Activated naive CD4-positive, alpha-beta T cell treated with anti-CD3 and anti-CD28 coated beads, Interleukin-2, amount 50 U/mL, for 24 hours (primary cell): ENCODE measurements around the gene ZMYND19.
"Not testable (repeated sequence)": the region's sequence is repeated elsewhere in the genome, so short reads cannot be mapped to it uniquely, and the experiment has no call there.

Experiments used
- H3K27ac Mint-ChIP-seq: one replicate; pipeline ENCODE4 v1.8.0; 2021; ENCODE audit warnings: mild to moderate bottlenecking, mixed read lengths
- H3K27me3 Mint-ChIP-seq: one replicate; pipeline ENCODE4 v1.8.0; 2021; ENCODE audit warnings: mixed read lengths
- H3K36me3 Mint-ChIP-seq: one replicate; pipeline ENCODE4 v1.8.0; 2021; ENCODE audit warnings: mixed read lengths
- H3K4me1 Mint-ChIP-seq: one replicate; pipeline ENCODE4 v1.8.0; 2021; ENCODE audit warnings: mixed read lengths
- H3K4me3 Mint-ChIP-seq: one replicate; pipeline ENCODE4 v1.8.0; 2021; ENCODE audit warnings: mild to moderate bottlenecking, mixed read lengths
- H3K9me3 Mint-ChIP-seq: one replicate; pipeline ENCODE4 v1.8.0; 2021; ENCODE audit warnings: mixed read lengths

The ZMYND19 gene

DNA sequence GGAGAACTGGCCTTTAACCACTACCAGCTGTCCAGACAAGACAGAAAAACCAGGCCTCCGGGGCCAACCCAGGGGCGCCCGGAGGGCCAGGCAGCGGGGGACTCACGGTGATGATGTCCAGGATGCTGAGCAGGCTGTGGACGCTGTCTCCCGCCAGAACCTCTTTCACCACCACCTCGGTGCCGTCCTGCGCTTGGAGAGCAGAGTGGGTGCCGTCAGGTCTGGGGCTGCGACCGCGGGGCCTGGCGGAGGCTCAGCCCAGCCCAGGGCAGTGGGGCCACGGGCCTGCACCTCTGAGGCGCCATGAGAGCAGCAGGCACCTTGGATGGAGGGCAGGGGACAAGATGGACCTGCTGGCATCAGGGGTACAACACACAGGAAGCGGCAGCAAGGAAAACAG is 49.8 kb downstream of the ZMYND19 start:
- H3K36me3 Mint-ChIP-seq: no peaks in the 10 kb centered on the region
- H3K9me3 Mint-ChIP-seq: no peaks in the 10 kb centered on the region
- H3K27ac Mint-ChIP-seq: no peak overlapping the region
- peaks cover 23% of the 10 kb centered on the region for H3K4me1 Mint-ChIP-seq
- no peaks in the 10 kb centered on the region for H3K27me3 Mint-ChIP-seq
- no peak overlapping the region for H3K4me3 Mint-ChIP-seq

DNA sequence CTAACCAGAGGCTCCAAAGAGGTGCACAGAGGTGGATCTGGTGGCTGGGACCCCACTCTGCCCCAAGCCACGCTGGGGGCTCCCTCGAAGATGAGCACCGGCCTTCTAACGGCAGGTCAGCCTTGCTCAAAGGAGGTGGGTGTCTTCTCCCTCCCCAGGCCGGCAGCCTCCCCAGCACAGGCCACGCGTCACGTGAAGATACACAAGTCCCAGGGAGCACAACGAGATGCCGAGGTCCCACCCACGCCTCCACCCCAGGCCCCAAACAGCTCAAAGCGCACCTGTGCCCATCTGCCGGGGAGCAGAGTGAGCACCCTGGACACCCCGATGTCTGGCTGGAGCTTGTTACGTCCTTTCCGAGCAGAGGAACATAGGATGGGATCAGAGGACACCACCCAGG is 52.3 kb downstream of the ZMYND19 start:
- Mint-ChIP-seq H3K36me3 (no peaks in the 10 kb centered on the region), H3K4me3 (no peak overlapping the region), H3K9me3 (no peaks in the 10 kb centered on the region), H3K27ac (no peak overlapping the region), H3K4me1 (peaks cover 29% of the 10 kb centered on the region), H3K27me3 (no peaks in the 10 kb centered on the region)

DNA sequence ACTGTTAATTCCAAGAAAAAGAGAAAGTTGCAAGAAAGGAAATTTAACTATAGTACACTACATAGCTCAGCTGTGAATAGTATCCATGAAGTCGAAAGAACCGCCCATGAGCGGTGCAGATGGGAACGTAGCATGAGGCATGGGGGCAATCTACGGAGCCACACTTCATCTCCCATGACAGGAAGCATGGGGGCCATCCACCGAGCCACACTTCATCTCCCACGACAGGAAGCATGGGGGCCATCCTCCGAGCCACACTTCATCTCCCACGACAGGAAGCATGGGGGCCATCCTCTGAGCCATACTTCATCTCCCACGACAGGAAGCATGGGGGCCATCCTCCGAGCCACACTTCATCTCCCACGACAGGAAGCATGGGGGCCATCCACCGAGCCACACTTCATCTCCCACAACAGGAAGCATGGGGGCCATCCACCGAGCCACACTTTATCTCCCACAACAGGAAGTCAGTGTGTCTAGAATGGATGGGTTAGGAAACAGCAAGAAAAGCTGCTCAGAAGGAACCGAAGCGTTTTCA is 53.6 kb downstream of the ZMYND19 start:
- Mint-ChIP-seq H3K4me1 (peaks cover 29% of the 10 kb centered on the region), H3K27ac (peak overlapping the region; percentile 79)
- H3K36me3 Mint-ChIP-seq, H3K4me3 Mint-ChIP-seq, H3K27me3 Mint-ChIP-seq, H3K9me3 Mint-ChIP-seq: not testable (repeated sequence)

DNA sequence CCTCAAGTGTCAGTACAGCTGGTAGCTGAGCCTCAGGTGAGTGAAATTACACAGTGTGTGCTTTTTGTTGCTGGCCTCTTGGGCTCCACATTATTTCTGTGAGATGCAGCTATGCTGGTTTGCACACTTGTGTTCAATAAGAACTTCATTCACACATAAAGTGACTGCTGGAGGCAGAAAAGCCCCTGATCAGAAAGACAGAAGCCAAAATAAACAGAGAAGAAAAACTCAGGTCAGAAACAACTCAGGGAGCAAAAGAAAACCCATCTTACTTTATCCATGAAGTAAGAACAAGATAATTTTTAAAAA is 55.2 kb downstream of the ZMYND19 start:
- H3K27ac Mint-ChIP-seq: peak overlapping the region; percentile 3
- peaks cover 35% of the 10 kb centered on the region for H3K4me1 Mint-ChIP-seq
- H3K36me3 Mint-ChIP-seq: no peaks in the 10 kb centered on the region
- H3K9me3 Mint-ChIP-seq: no peaks in the 10 kb centered on the region
- H3K27me3 Mint-ChIP-seq: no peaks in the 10 kb centered on the region
- H3K4me3 Mint-ChIP-seq: no peak overlapping the region

DNA sequence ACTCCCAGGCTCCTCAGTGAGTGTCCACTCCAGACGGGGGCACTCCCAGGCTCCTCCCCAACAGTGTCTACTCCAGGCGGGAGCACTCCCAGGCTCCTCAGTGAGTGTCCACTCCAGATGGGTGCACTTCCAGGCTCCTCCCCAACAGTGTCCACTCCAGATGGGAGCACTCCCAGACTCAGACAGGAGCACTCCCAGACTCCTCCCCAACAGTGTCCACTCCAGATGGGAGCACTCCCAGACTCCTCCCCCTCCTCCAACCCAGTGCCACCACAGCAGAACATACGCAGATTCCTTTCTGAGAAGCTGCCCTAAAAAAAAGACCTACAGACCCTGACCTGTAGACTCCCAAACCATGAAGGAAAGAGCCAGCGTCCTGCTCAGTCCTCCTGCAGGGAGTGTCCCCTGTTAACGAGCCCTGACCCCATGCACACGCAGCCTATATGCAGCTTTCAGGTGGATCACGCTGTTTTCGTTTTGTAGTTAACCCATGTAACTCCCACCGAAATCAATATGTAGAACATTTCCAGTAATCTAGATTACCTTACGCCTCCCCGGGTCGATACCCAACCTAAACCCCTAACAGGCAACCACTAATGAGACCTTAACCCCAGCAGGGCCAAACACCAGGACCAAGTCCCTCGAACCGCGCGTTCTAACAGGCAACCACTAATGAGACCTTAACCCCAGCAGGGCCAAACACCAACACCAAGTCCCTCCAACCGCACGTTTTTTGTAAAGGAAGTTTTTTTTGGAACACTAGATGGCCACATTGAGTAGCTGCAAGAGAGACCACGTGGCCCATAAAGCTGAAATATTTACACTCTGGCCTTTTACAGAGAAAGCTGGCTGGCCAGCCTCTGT is 55.8 kb downstream of the ZMYND19 start:
- H3K4me3 Mint-ChIP-seq: no peak overlapping the region
- peak overlapping the region; percentile 52 for H3K27ac Mint-ChIP-seq
- H3K9me3 Mint-ChIP-seq: no peaks in the 10 kb centered on the region
- H3K36me3 Mint-ChIP-seq: no peaks in the 10 kb centered on the region
- no peaks in the 10 kb centered on the region for H3K27me3 Mint-ChIP-seq
- H3K4me1 Mint-ChIP-seq: peaks cover 35% of the 10 kb centered on the region

DNA sequence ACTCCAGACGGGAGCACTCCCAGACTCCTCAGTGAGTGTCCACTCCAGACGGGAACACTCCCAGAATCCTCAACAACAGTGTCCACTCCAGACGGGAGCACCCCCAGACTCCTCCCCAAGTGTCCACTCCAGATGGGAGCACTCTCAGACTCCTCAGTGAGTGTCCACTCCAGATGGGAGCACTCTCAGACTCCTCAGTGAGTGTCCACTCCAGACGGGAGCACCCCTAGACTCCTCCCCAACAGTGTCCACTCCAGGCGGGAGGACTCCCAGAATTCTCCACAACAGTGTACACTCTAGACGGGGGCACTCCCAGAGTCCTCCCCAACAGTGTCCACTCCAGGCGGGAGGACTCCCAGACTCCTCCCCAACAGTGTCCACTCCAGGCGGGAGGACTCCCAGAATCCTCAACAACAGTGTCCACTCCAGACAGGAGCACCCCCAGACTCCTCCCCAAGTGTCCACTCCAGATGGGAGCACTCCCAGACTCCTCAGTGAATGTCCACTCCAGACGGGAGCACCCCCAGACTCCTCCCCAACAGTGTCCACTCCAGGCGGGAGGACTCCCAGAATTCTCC is 57.3 kb downstream of the ZMYND19 start:
- H3K27ac Mint-ChIP-seq, H3K4me3 Mint-ChIP-seq, H3K9me3 Mint-ChIP-seq, H3K36me3 Mint-ChIP-seq, H3K27me3 Mint-ChIP-seq: not testable (repeated sequence)
- peaks cover 35% of the 10 kb centered on the region for H3K4me1 Mint-ChIP-seq
